ENCODE measurements around the gene NUP205. TPM values are rescaled to one million over a fixed set of nuclear protein-coding genes. Genes with fewer than 3 reads are reported as not detected.

NUP205 gene
- total RNA-seq, 1 experiment from 2014 or later: 86.7 TPM

GRCh38 chr7:135519871-135520270 lies 37.8 kb upstream of the NUP205 start:
- no peak overlapping the region for H3K4me3 ChIP-seq (ENCODE audit: low read length)
- ATAC-seq: no peak
- no peak overlapping the region for H3K27ac ChIP-seq (ENCODE audit: low read length)
- no TSS peak for BruUV-seq (replicated peaks)
- TF ChIP-seq EZH2phosphoT487 (IDR thresholded peaks at IDR 0.05; ENCODE audit: borderline replicate concordance, low read length) (no peak), CTCF (conservative IDR thresholded peaks at IDR 0.05; ENCODE audit: low read depth, low read length) (no peak), EZH2 (IDR thresholded peaks at IDR 0.05; ENCODE audit: low read length, unreplicated experiment) (no peak)
- no peaks in the 10 kb centered on the region for H3K36me3 ChIP-seq (ENCODE audit: low read depth, low read length)
- no peaks in the 10 kb centered on the region for H3F3A ChIP-seq (ENCODE audit: low read length, unreplicated experiment)
- H3K79me2 ChIP-seq (ENCODE audit: low read length): no peaks in the 10 kb centered on the region
- ChIA-PET POLR2A (ENCODE audit: unreplicated experiment) (interaction anchor here (0.6 kb wide), 1 partner anchor 102 kb away, joined by 7 read pairs; no protein-coding TSS in a partner anchor), CTCF (no interaction called here)
- no peak overlapping the region for H3K4me2 ChIP-seq (ENCODE audit: low read length)
- H3K9ac ChIP-seq (ENCODE audit: low read length): no peak overlapping the region
- H3K27me3 ChIP-seq (ENCODE audit: low read length): no peaks in the 10 kb centered on the region
- H3K9me3 ChIP-seq (ENCODE audit: low read length): no peaks in the 10 kb centered on the region
- DNase-seq: no peak
- H4K20me1 ChIP-seq (ENCODE audit: low read length): no peaks in the 10 kb centered on the region
- H3K4me1 ChIP-seq (ENCODE audit: insufficient read depth, low read length): no peaks in the 10 kb centered on the region
- H2AFZ ChIP-seq (ENCODE audit: low read length): no peak overlapping the region
- no peaks in the 10 kb centered on the region for H3K9me2 ChIP-seq (replicated peaks; ENCODE audit: low read length)
- intact Hi-C loops (cut with micrococcal nuclease): no loop called here

GRCh38 chr7:135522509-135522908 lies 35.2 kb upstream of the NUP205 start:
- DNase-seq (no peak), ATAC-seq (no peak)
- Histone ChIP-seq H3K27me3 (ENCODE audit: low read length) (no peaks in the 10 kb centered on the region), H3K4me2 (ENCODE audit: low read length) (no peak overlapping the region), H3K4me1 (ENCODE audit: insufficient read depth, low read length) (no peaks in the 10 kb centered on the region), H3K36me3 (ENCODE audit: low read depth, low read length) (no peaks in the 10 kb centered on the region), H3K79me2 (ENCODE audit: low read length) (no peaks in the 10 kb centered on the region), H3K9me2 (replicated peaks; ENCODE audit: low read length) (no peaks in the 10 kb centered on the region), H3K9me3 (ENCODE audit: low read length) (no peaks in the 10 kb centered on the region), H3F3A (ENCODE audit: low read length, unreplicated experiment) (no peaks in the 10 kb centered on the region), H4K20me1 (ENCODE audit: low read length) (no peaks in the 10 kb centered on the region), H3K9ac (ENCODE audit: low read length) (no peak overlapping the region), H3K27ac (ENCODE audit: low read length) (no peak overlapping the region), H3K4me3 (ENCODE audit: low read length) (no peak overlapping the region), H2AFZ (ENCODE audit: low read length) (no peak overlapping the region)
- POLR2A ChIA-PET (ENCODE audit: unreplicated experiment): no interaction called here
- no peak for TF ChIP-seq EZH2phosphoT487 (IDR thresholded peaks at IDR 0.05; ENCODE audit: borderline replicate concordance, low read length)
- no peak for TF ChIP-seq CTCF (conservative IDR thresholded peaks at IDR 0.05; ENCODE audit: low read depth, low read length)
- no peak for TF ChIP-seq EZH2 (IDR thresholded peaks at IDR 0.05; ENCODE audit: low read length, unreplicated experiment)
- no TSS peak for BruUV-seq (replicated peaks)
- CTCF ChIA-PET: no interaction called here
- intact Hi-C loops (cut with micrococcal nuclease): no loop called here

GRCh38 chr7:135523146-135523545 lies 34.6 kb upstream of the NUP205 start:
- H3K9ac ChIP-seq (ENCODE audit: low read length): no peak overlapping the region
- H3K9me2 ChIP-seq (replicated peaks; ENCODE audit: low read length): no peaks in the 10 kb centered on the region
- DNase-seq (no peak), ATAC-seq (no peak)
- H3K79me2 ChIP-seq (ENCODE audit: low read length): no peaks in the 10 kb centered on the region
- no peaks in the 10 kb centered on the region for H3K9me3 ChIP-seq (ENCODE audit: low read length)
- no peak overlapping the region for H3K4me3 ChIP-seq (ENCODE audit: low read length)
- H3K27ac ChIP-seq (ENCODE audit: low read length): no peak overlapping the region
- CTCF ChIA-PET: no interaction called here
- no TSS peak for BruUV-seq (replicated peaks)
- no peak overlapping the region for H3K4me2 ChIP-seq (ENCODE audit: low read length)
- H3K36me3 ChIP-seq (ENCODE audit: low read depth, low read length): no peaks in the 10 kb centered on the region
- no peak overlapping the region for H2AFZ ChIP-seq (ENCODE audit: low read length)
- POLR2A ChIA-PET (ENCODE audit: unreplicated experiment): no interaction called here
- no peaks in the 10 kb centered on the region for H3F3A ChIP-seq (ENCODE audit: low read length, unreplicated experiment)
- H3K27me3 ChIP-seq (ENCODE audit: low read length): no peaks in the 10 kb centered on the region
- intact Hi-C loops (cut with micrococcal nuclease): no loop called here
- H3K4me1 ChIP-seq (ENCODE audit: insufficient read depth, low read length): no peaks in the 10 kb centered on the region
- TF ChIP-seq CTCF (conservative IDR thresholded peaks at IDR 0.05; ENCODE audit: low read depth, low read length): no peak
- no peak for TF ChIP-seq EZH2 (IDR thresholded peaks at IDR 0.05; ENCODE audit: low read length, unreplicated experiment)
- no peak for TF ChIP-seq EZH2phosphoT487 (IDR thresholded peaks at IDR 0.05; ENCODE audit: borderline replicate concordance, low read length)
- H4K20me1 ChIP-seq (ENCODE audit: low read length): no peaks in the 10 kb centered on the region
